Neural cell (in vitro differentiated cells): ENCODE data around the gene TSTD1. TPM values are rescaled to one million over a fixed set of nuclear protein-coding genes. Genes with fewer than 3 reads are reported as not detected.

Experiments used
- H2AFZ ChIP-seq: fragments of 200-600, 300-800 bp; sonication (generic), shearing (Covaris generic); 2 replicates; pipeline ENCODE4 v1.6.0; 2014; ENCODE audit warnings: low read depth, mild to moderate bottlenecking, antibody characterized with exemption, low read length, moderate library complexity
- H3F3A ChIP-seq: fragments of 200-600 bp; shearing (Covaris generic); 2 replicates; pipeline ENCODE4 v1.6.1; 2016; ENCODE audit warnings: mild to moderate bottlenecking, moderate library complexity, mixed read lengths, antibody characterized with exemption, low read length; ENCODE audit not compliant: insufficient read depth, poor library complexity, severe bottlenecking
- H3K27ac ChIP-seq: fragments of 200-600, 300-800 bp; sonication (generic), shearing (Covaris generic); 2 replicates; pipeline ENCODE4 v1.5.1; 2014; ENCODE audit warnings: mild to moderate bottlenecking, low read length, moderate library complexity
- H3K27me3 ChIP-seq: fragments of 300-800, 200-600 bp; sonication (generic), shearing (Covaris generic); 2 replicates; pipeline ENCODE4 v1.6.0; 2014; ENCODE audit warnings: mild to moderate bottlenecking, low read depth, low read length, moderate library complexity; ENCODE audit not compliant: insufficient read depth
- H3K36me3 ChIP-seq: fragments of 300-800, 200-600 bp; sonication (generic), shearing (Covaris generic); 2 replicates; pipeline ENCODE4 v1.5.1; 2014; ENCODE audit warnings: mild to moderate bottlenecking, antibody characterized with exemption, low read length, moderate library complexity; ENCODE audit not compliant: insufficient read depth
- H3K4me2 ChIP-seq: fragments of 300-800, 200-600 bp; sonication (generic), shearing (Covaris generic); 2 replicates; pipeline ENCODE4 v1.6.0; 2014; ENCODE audit warnings: mild to moderate bottlenecking, low read length
- H3K4me3 ChIP-seq: fragments of 300-800, 200-600 bp; sonication (generic), shearing (Covaris generic); 2 replicates; pipeline ENCODE4 v1.5.1; 2014; ENCODE audit warnings: mild to moderate bottlenecking, low read length, moderate library complexity
- H3K79me2 ChIP-seq: fragments of 200-600 bp; shearing (Covaris generic); replicated peaks from 2 replicates; pipeline ENCODE4 v1.6.0; 2014; ENCODE audit warnings: mild to moderate bottlenecking, low read length, moderate library complexity; ENCODE audit not compliant: insufficient read depth
- H3K9ac ChIP-seq: fragments of 300-800, 200-600 bp; sonication (generic), shearing (Covaris generic); 2 replicates; pipeline ENCODE4 v1.6.1; 2016; ENCODE audit warnings: mild to moderate bottlenecking, low read length, mixed read lengths
- H3K9me2 ChIP-seq: fragments of 200-600 bp; shearing (Covaris generic); 2 replicates; pipeline ENCODE4 v1.6.1; 2016; ENCODE audit warnings: mild to moderate bottlenecking, low read length, mixed read lengths; ENCODE audit not compliant: insufficient read depth
- H3K9me3 ChIP-seq: fragments of 200-600, 300-800 bp; sonication (generic), shearing (Covaris generic); 2 replicates; pipeline ENCODE4 v1.6.1; 2016; ENCODE audit warnings: mild to moderate bottlenecking, mixed run types, low read length, moderate library complexity, mixed read lengths
- H4K20me1 ChIP-seq: fragments of 200-600 bp; shearing (Covaris generic); 2 replicates; pipeline ENCODE4 v1.6.1; 2016; ENCODE audit warnings: mild to moderate bottlenecking, mixed run types; ENCODE audit not compliant: insufficient read depth
- CTCF ChIP-seq: fragments of 450-650 bp; IDR thresholded peaks from 2 replicates; pipeline ENCODE4 v1.5.1; 2014; ENCODE audit warnings: antibody characterized with exemption, mild to moderate bottlenecking, moderate library complexity; ENCODE audit not compliant: poor library complexity, severe bottlenecking
- EP300 ChIP-seq: fragments of 450-650 bp; conservative IDR thresholded peaks from 2 replicates; pipeline ENCODE4 v1.6.1; 2014; ENCODE audit warnings: antibody characterized with exemption, mild to moderate bottlenecking, moderate library complexity; ENCODE audit not compliant: poor library complexity, severe bottlenecking
- EZH2 ChIP-seq: fragments of 200-600, 300-800 bp; shearing (Covaris generic), sonication (generic); IDR thresholded peaks from 2 replicates; pipeline ENCODE4 v1.6.1; 2014; ENCODE audit warnings: antibody characterized with exemption, low read length, borderline replicate concordance, mild to moderate bottlenecking; ENCODE audit not compliant: insufficient read depth, poor library complexity, severe bottlenecking
- MXI1 ChIP-seq: fragments of 450-650 bp; conservative IDR thresholded peaks from 2 replicates; pipeline ENCODE4 v1.6.1; 2014; ENCODE audit warnings: antibody characterized with exemption, mild to moderate bottlenecking; ENCODE audit not compliant: poor library complexity, severe bottlenecking
- POLR2AphosphoS5 ChIP-seq: IDR thresholded peaks from 2 replicates; pipeline ENCODE4 v1.6.1; 2012
- RAD21 ChIP-seq: fragments of 450-650 bp; conservative IDR thresholded peaks from 2 replicates; pipeline ENCODE4 v1.6.1; 2014; ENCODE audit warnings: antibody characterized with exemption, mild to moderate bottlenecking, moderate library complexity
- REST ChIP-seq: IDR thresholded peaks from 2 replicates; pipeline ENCODE4 v1.6.1; 2012; ENCODE audit warnings: borderline replicate concordance
- SMC3 ChIP-seq: fragments of 450-650 bp; conservative IDR thresholded peaks from 2 replicates; pipeline ENCODE4 v1.6.1; 2014; ENCODE audit warnings: antibody characterized with exemption, mild to moderate bottlenecking, moderate library complexity; ENCODE audit not compliant: poor library complexity
- TAF1 ChIP-seq: IDR thresholded peaks from 2 replicates; pipeline ENCODE4 v1.6.1; 2012; ENCODE audit warnings: low read depth
- polyA plus RNA-seq: library from polyadenylated mRNA; depleted of rRNA; stranded (reverse); fragments of >200 nt; gene quantifications from 2 replicates; pipeline ENCODE4 v1.2.3, GENCODE V29; 2014

TSTD1 gene
- polyA plus RNA-seq, 1 donor from 2014 or later, result 63.5 TPM

DNA sequence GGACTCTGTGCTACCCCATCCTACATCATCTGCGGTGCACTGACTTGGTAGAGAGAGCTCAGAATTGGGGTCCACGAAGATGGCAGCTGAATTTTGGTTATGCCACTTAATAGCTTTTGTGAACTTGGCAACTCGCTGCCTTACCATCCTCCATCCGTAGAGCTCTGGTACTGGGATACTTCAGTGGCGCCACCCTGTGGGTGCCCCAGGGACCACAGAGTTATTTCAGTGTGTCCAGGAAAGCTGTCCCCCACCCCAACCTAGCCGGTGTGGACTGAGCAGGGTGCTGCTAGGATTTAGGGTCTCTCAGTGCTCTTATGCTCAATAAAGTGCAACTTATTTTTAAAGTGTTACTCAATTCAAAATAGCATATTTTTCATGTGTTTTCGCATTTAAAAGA lies 16.0 kb upstream of the TSTD1 start:
- no peaks in the 10 kb centered on the region for H3F3A ChIP-seq
- H3K4me3 ChIP-seq, result no peak overlapping the region
- no peak for TF ChIP-seq RAD21
- no peak for TF ChIP-seq TAF1
- TF ChIP-seq EZH2, result no peak
- TF ChIP-seq CTCF, result no peak
- TF ChIP-seq SMC3, result no peak
- no peak for TF ChIP-seq EP300
- TF ChIP-seq MXI1, result no peak
- TF ChIP-seq REST, result no peak
- H3K36me3 ChIP-seq, result no peaks in the 10 kb centered on the region
- H3K9me2 ChIP-seq, result no peaks in the 10 kb centered on the region
- H3K27me3 ChIP-seq, result no peaks in the 10 kb centered on the region
- H3K9ac ChIP-seq, result no peak overlapping the region
- no peaks in the 10 kb centered on the region for H4K20me1 ChIP-seq
- H3K79me2 ChIP-seq, result no peaks in the 10 kb centered on the region
- H3K4me2 ChIP-seq, result no peak overlapping the region
- no peak overlapping the region for H3K27ac ChIP-seq
- H3K9me3 ChIP-seq, result no peaks in the 10 kb centered on the region
- H2AFZ ChIP-seq, result no peak overlapping the region

DNA sequence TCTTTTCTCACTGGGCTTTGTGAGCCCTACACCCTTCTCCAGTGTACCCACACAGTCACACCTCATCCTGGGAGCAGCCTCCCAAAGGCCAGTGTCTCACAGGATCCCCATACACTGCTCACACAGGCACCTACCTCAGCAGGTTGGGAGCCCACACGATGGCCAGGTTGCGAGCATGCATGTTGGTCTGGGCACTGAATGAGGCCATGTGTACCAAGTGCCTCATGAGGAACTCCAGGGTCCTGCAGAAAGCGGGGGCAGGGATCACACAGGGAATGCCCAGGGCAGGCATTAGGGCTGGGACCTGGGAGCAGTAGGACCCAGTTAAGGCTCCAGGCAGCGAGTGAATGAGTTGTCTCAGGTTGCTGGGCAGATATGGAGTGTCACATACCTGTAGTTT lies 15.5 kb upstream of the TSTD1 start:
- H3F3A ChIP-seq, result no peaks in the 10 kb centered on the region

More for the DNA sequence above, 15.5 kb upstream of the TSTD1 start:
- no peak overlapping the region for H3K9ac ChIP-seq
- no peak overlapping the region for H3K4me3 ChIP-seq
- H3K9me2 ChIP-seq, result no peaks in the 10 kb centered on the region
- H2AFZ ChIP-seq, result no peak overlapping the region
- H3K36me3 ChIP-seq, result no peaks in the 10 kb centered on the region
- TF ChIP-seq POLR2AphosphoS5 (no peak), REST (no peak), SMC3 (no peak), EP300 (no peak), TAF1 (no peak), RAD21 (no peak), EZH2 (no peak), MXI1 (no peak), CTCF (no peak)
- no peak overlapping the region for H3K4me2 ChIP-seq
- no peaks in the 10 kb centered on the region for H3K79me2 ChIP-seq
- no peaks in the 10 kb centered on the region for H4K20me1 ChIP-seq
- H3K9me3 ChIP-seq, result no peaks in the 10 kb centered on the region
- no peak overlapping the region for H3K27ac ChIP-seq
- no peaks in the 10 kb centered on the region for H3K27me3 ChIP-seq
